Fibroblast of skin of left biceps (primary cell): Measurements from ENCODE around the gene TRPC4AP.

Experiments used
- DNase-seq, 2 experiments: peaks; one replicate each; pipeline ENCODE4 v3.0.0-alpha.2; 2013; ENCODE audit warnings: low read depth in 2 of 2

The TRPC4AP gene

DNA sequence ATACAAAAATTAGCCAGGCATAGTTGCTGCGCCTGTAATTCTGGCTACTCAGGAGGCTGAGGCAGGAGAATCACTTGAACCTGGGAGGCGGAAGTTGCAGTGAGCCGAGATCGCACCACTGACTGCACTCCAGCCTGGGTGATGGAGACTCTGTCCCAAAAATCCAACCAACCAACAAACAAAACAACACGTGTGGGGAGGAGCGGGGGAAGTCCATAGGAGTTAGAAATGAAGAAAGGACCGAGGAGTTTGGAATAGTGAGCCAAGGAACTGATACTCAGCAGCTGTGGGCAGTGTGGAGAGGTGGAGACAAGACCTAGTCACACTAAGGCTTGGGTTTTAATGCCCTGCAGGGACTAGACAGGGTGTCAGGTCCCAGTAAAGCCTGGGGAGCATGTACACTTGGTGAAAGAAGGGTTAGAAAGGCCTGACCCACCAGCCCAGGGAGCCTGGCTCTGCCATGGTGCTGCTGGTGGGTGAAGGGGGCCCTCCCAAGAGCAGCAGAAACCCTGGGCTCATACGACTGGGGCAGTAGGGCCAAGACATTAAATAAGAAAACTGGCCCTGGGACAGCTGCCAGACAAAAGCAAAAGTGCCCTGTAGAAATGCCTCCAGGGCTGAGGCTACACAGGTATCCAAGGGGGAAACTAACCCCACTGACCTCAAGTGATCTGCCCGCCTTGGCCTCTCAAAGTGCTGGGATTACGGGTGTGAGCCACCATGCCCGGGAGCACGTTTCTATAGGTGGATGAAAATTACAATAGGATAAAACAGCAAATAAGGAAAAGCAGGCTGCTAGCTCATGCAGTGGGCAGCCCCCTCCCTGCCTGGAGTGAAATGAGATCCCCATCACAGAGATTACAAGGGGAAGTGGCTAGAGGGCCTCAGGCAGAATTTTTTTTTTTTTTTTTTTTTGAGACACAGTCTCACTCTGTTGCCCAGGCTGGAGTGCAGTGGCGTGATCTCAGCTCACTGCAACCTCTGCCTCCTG lies 78.9 kb downstream of the TRPC4AP start:
- DNase-seq, result no peak

GRCh38 chr20:35012227-35013069 lies 80.2 kb downstream of the TRPC4AP start:
- no peak for DNase-seq

DNA sequence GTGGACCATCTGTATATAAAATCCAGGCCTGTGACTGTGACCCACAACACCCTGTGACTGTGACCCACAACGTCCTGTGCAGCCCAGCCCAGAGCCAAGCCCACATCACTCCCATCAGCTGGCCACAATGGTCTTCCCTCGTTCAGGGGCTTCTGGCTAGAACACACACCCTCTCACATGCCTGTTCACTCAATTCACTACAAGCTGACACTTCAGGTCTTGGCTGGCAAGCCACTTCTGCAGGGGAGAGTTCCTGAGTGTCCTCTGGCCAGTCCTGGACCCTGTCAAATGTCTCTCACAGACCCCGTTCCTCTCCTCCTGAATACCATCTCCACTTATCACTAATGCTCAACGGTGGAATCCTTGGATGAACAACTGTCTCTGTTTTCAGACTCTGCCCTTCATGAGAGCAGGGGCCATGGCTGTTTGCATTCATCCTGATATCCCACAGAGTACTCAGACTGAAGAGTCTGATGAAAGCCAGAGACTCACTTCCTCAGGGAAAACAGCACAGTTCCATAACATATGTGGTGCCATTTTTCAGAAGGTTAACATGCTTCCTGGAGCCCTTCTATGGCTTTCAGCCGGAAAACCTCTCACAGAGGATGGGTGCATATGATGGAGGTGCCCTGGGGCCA lies 80.9 kb downstream of the TRPC4AP start:
- DNase-seq, result no peak

GRCh38 chr20:35010405-35011192 lies 82.0 kb downstream of the TRPC4AP start:
- no peak for DNase-seq

DNA sequence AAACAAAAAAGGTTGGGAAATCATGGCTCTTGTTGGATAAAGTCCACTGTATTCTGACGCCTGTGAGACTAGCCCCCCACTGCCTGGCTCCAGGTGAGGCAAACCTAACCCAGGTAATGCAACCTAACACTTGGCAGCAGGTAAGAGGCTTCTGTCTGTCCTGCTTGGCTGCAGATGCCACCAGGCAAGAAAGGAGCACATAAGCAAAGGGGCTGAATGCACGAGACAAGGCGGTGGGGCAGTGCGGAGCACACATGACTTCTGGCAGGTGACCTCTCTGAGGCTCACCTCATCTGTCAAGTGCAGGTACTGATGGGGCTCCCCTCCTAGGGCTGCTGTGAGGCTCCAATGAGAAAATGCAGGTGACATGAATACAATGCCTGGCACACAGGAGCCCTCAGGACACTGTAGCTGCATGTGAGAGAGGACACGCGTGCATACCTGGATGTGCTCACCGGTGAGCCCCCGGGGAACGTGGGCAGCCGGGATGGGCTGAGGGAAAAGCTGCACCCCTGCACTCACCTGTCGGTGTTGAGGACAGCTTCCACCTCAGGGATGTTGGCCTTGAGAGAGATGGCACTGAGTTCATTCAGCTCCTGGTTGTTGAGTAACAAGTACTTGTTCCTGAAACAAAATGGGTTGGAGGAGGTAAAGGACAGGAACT lies 82.8 kb downstream of the TRPC4AP start:
- DNase-seq, result no peak

GRCh38 chr20:35008411-35009342 lies 83.9 kb downstream of the TRPC4AP start:
- no peak for DNase-seq

- no peak for DNase-seq
These were observed 84.7 kb downstream of the TRPC4AP start for GRCh38 chr20:35007891-35008290.

DNA sequence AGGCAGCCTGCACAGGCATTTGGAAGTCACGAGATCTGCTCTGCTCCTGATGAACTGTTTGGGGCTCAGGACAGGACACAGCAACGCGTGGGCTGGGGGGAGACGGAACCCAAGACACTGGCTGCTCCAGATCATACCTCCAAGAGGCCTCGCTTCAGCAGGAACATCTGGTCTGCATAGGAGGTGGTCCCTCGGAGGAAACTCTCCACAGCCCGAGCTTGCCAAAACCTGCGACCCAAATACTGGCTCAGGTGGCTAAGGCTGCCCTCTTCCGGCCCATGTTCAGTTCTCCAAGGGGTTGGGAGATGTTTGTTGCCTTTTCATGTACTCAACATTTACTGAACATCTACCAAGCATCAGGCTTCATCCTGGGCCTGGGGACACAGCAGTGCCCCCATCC lies 85.2 kb downstream of the TRPC4AP start:
- DNase-seq, result no peak

GRCh38 chr20:35006531-35006971 lies 86.1 kb downstream of the TRPC4AP start:
- no peak for DNase-seq

DNA sequence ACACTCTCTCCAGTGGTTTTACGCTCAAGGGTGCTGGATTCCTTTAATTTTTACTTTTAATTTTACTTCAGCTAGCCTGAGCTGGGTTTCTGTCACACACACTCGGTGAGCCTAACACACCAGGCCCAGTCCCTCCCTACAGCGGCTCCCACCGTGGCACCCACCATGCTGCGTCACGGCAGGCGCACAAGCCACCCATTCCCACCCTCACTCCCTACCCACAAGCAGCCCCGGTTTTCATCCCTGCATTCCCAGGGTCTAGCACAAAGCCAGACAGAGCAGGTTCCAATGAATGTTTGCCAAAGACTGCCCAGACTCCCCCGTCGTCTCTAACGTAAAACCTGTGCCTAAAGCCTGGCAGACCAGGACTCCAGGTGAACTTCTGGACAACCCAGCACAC lies 86.6 kb downstream of the TRPC4AP start:
- no peak for DNase-seq

DNA sequence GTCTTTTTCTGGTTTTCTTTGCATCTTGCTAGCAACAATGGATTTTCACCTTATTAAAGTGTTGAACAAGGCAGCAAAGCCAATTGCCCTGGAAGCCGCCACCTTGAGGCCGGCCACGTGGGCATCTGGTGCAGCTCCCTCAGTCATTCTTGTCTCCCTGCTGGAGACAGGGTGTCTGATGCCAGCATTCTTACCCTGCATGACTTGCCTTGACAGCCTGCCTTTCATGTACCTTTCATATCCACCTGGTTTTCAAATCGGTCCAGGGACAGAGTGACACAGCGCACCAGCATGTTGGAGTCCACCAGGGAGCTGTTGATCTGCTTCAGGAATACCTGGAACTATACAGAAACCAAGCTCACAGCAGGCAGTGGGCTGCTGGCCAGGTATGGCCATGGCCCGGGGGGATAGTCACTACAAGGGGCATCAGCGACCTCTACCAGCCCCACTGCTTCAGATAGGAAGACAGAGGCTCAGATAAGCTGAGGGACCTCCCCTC lies 87.1 kb downstream of the TRPC4AP start:
- DNase-seq, result no peak

DNA sequence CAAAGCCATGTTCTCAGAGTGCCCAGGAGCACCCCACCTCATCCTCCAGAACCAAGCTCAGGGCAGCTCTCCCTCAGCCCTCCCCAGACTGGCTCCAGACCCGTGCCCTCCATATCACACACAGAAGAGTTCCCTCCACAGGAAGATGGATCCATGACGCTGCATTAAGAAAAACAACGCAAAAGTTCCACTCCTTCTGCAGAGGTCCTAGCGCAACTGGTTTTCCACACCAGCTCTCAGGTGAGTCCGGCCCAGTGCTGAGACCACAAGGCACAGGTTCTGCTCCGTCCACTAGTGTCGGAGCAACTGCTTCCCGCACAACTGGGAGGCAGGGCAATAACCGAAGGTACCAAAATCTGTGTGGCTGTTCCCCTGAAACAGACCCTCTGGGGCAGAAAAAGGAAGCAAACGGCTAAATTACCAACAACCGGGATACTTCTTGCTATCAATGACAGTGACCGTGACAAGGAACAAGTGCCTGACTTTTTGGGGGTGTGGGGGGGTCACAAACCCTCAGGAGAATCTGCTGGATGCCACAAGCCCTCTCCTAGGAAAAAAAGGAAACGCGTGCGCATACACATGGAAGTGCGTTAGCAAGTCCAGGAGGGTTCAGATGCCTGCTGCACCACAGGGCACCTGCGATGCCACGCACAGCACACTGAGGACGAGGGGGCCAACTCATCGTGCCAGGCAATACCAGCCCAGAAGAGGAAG lies 87.7 kb downstream of the TRPC4AP start:
- DNase-seq, result no peak

GRCh38 chr20:35004051-35004725 lies 88.4 kb downstream of the TRPC4AP start:
- no peak for DNase-seq

DNA sequence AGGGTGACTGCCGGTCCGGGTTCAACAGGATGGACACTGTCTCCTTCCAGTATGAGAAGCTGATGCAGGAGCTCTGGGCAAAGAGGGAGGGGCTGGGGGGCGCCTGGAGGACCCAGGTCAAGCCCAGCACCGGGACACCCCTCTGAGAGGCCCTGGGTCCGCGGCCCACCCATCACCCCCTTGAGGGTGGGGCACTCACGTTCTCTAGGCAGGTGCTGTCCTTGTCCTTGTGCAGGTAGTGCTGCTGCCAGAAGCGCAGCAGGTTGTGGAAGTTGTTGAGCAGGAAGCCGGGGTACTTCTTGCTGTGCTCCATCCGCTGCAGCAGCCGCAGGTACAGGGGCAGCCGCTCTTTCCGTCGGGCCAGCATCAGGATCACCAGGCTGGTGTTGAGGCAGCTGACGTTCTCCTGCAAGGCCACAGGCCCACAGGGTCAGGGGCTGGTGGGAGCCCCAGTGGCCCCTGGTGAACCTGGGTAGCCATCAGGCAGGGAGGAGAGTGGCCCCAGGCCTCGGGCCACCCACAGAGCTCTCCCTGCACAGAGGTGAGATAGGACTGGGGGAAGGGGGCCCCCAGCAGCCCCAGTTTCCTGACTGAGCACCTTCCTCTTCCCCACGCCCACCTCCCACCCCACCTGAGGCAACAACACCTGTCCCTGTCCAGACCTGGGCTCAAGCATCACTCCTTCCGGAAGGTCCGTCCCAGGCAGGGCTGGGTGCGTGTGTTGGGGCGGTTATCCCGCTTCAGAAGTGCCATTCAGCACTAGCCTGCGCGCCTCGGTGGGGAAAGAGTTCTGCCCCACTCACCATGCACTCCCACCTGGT lies 89.2 kb downstream of the TRPC4AP start:
- DNase-seq, result no peak

- no peak for DNase-seq
These were observed 90.0 kb downstream of the TRPC4AP start for GRCh38 chr20:35002426-35003210.

DNA sequence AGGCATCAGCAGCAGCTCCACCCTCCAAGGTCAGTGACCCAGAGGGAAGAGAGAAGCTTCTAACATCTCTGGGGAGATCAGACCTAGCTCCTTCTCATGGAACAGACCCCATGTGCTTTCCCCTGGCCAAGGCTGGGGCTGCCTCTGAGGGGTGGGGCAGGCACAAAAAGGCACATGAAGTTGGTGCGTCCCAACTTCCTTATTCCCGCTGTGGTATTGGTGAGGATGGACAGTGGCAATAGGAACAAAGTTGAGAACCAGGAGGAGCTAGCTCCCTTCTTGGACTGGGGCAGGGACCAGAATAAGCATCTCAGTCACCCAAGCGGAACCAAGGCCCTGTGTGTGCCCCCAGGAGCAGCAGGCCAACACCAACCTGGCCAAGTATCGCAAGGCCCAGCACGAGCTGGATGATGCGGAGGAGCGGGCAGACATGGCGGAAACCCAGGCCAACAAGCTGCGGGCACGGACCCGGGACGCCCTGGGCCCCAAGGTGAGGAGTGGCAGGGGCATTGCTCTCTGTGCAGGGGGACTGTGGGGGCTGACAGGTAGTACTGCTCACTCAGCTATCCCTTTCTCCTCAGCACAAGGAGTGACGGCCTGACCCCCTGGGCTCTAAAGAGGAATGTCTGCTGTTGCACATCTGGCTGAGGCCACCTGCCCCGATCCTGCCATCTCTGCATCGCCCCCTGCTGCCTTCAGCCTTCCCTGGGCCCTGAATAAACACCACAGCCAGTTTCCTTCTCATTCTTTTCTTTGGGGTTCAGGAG lies 90.8 kb downstream of the TRPC4AP start:
- no peak for DNase-seq
